HG02938 (cell line): ENCODE results near the gene CYP27C1.
"Not testable (repeated sequence)": the region's sequence is repeated elsewhere in the genome, so short reads cannot be mapped to it uniquely, and the experiment has no call there.

Experiments used
- ATAC-seq: cut with Tn5 transposase; IDR thresholded peaks from one replicate; pipeline ENCODE4 v1.9.1; 2021; ENCODE audit warnings: mild to moderate bottlenecking, moderate library complexity; ENCODE audit not compliant: unreplicated experiment

CYP27C1 gene

GRCh38 chr2:127224135-127224534 lies 4.0 kb upstream of the CYP27C1 start:
- ATAC-seq: not testable (repeated sequence)

- no peak for ATAC-seq
Measured at GRCh38 chr2:127220768-127221527, 849 bp upstream of the CYP27C1 start.

DNA sequence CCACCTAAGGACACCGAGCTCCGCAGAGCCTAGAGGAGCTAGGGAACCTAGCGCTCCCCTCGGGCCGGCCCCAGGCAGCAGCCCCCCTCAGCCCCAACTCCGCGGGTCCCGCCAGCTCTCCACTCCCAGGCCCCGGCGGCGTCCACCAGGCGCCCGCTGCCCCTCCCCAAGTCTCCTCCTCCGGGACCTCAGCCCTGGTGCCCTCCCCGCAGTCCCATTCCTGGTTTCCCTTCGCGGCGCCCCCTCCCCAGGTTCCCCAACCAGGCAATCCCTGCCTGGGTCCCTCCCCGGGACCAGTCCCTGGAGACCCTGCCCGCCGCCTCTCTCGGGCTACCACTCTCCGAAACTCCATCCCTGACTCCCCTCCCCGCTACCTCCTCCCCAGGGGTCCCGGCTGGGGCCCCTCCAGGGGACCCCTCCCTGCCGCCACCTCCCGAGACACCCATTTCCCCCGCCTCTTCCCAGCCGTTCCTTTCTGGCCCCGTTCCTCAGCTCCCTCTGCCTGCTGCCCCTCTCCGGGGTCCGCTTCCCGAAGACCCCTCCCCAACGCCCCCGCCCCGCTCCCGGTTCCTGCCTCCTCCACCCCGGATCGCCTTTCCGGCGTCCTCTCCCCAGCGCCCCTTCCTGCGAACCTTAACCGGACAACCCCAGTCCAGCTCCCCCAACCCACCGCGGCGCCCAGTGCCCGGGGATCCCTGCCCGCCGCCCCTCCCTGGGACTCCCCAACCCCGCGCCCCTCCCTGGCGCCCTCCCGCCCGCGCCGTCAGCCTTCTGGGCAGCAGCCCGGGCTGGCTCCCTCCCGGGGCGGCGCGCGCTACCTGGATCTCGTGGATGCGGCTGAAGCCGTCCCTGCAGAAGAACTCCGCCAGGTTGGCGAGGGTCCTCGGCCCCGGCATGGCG lies 678 bp downstream of the CYP27C1 start:
- no peak for ATAC-seq

GRCh38 chr2:127218812-127219170 lies 1.3 kb downstream of the CYP27C1 start:
- no peak for ATAC-seq

- no peak for ATAC-seq
Measured at GRCh38 chr2:127217470-127218325, 2.4 kb downstream of the CYP27C1 start.

GRCh38 chr2:127216593-127216992 lies 3.5 kb downstream of the CYP27C1 start:
- no peak for ATAC-seq

DNA sequence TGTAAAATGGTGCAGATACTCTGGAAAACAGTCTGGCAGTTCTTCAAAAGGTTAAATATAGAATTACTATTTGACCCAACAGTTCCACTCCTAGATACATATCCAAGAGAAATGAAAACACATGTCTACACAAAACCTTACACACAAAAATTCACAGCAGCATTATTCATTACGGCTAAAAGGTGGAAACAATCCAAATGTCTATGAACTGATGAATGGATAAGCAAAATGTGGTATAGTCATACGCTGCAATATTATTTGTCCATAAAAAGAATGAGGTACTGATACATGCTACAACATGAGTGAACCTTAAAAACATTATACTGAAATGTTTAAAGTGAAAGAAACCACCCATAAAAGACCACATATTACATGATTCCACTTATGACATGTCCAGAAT lies 4.0 kb downstream of the CYP27C1 start:
- no peak for ATAC-seq

DNA sequence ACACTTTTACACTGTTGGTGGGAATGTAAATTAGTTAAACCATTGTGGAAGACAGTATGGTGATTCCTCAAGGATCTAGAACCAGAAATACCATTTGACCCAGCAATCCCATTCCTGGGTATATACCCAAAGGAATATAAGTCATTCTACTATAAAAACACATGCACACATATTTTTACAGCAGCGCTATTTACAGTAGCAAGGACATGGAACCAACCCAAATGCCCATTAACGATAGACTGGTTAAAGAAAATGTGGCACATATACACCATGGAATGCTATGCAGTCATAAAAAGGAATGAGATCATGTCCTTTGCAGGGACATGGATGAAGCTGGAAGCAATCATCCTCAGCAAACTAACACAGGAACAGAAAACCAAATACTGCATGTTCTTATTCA lies 5.9 kb downstream of the CYP27C1 start:
- not testable (repeated sequence) for ATAC-seq

- no peak for ATAC-seq
Measured at GRCh38 chr2:127208313-127208712, 11.8 kb downstream of the CYP27C1 start.

GRCh38 chr2:127205218-127206125 lies 14.6 kb downstream of the CYP27C1 start:
- no peak for ATAC-seq

DNA sequence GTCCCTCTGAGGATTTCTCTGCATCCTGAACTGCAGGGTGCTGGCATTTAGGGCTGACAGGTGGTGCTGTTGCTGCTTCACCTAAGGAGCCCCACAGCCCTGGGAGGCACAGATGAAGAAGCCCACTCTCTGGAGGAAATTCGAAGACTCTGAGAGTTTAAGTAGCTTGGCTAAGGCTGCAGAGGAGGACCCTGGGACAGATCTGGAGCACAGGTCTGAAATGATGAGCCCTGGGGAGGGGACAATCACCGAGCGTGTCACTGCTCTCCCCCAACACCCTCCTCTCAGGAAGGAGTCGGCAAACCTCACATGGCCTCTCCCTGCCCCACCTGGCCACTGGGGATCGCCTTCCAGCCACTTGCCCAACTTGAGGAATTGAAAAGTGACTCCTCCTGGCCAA lies 18.6 kb downstream of the CYP27C1 start:
- no peak for ATAC-seq

GRCh38 chr2:127200962-127201361 lies 19.1 kb downstream of the CYP27C1 start:
- no peak for ATAC-seq

DNA sequence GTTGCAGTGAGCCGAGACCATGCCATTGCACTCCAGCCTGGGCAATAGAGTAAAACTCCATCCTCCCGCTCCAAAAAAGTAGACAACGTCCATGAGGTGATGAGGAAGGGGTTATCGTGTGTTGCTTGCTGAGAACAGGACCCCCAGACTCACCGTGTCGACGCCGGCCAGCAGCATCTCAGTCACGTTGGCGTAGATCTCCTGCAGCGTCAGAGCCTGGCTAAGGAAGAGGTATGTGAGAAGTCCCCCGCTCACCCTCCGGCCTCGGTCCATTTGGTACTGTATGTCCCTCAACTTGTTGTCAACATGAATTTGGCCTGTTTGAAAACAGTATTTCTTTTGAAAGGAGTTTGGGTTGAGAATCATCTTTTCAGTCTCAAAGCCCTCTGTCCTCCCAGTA lies 20.9 kb downstream of the CYP27C1 start:
- ATAC-seq: no peak

GRCh38 chr2:127197475-127198385 lies 22.4 kb downstream of the CYP27C1 start:
- ATAC-seq: no peak

GRCh38 chr2:127196998-127197397 lies 23.1 kb downstream of the CYP27C1 start:
- no peak for ATAC-seq

DNA sequence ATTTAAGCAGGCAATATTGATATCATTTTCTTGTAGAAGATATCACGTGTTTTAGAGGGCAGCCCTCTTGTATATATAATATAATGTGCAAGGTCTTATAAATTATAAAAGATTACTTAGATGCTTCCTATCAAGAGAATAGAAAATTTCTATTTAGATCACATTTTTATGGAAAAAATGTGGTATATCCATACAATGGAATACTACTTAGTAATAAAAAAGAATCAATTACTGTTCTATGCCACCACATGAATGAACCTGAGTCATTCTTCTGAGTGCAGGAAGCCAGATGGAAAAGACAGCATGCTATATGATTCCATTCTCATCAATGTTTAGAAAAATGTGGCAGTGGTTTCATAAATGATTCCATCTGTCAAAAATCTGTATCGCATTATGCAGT lies 23.6 kb downstream of the CYP27C1 start:
- no peak for ATAC-seq

GRCh38 chr2:127195140-127196074 lies 24.7 kb downstream of the CYP27C1 start:
- ATAC-seq: no peak

- ATAC-seq: no peak
Measured at GRCh38 chr2:127194447-127194846, 25.7 kb downstream of the CYP27C1 start.
